NCI-H226 (cell line): ENCODE measurements around the gene MMP21.

Experiments
- DNase-seq: peaks from one replicate; pipeline ENCODE4 v3.0.0-alpha.2; 2015

The MMP21 gene

GRCh38 chr10:125792342-125793300 is 17.0 kb upstream of the MMP21 start:
- DNase-seq = no peak

DNA sequence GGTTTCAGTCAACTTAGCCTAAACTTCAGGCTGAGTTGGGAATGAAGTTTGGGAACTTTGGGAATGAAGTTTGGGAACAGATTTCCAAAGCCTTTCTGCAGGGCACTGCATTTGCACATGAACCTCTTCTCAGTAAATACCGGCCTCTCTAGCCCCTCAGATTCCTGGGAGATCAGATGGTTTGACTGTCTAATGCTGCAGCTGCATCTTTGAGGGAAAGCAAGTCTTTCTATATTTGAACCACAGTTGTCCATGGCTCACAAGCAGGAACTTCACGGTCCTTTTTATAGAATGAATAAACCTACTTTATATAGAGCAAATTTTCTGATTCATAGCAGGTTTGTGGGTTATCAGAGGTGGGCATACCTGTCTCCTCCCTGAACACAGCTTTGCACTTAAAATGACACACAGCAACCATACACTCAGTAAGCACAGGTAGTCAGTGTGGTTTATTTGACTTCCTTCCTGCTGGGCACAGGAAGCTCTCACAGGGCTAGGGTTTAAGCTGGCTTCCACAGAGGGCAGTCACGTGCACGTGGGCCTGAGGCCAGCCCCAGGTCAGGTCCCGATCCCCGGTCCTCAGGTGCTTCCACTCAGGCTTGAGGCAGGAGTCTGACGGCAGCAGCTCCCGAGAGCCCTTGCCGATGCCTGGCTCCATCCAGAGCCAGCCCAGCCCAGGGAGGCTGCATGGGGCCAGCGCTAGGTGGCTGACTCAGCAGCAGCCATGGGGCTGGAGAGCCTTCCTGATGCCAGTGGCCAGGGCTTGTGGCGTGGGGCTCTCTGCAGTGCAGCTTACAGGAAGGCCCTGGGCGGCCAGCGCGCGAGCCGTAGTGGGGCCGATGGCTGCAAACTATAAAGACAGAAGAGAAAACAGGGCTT is 12.8 kb upstream of the MMP21 start:
- DNase-seq = no peak

DNA sequence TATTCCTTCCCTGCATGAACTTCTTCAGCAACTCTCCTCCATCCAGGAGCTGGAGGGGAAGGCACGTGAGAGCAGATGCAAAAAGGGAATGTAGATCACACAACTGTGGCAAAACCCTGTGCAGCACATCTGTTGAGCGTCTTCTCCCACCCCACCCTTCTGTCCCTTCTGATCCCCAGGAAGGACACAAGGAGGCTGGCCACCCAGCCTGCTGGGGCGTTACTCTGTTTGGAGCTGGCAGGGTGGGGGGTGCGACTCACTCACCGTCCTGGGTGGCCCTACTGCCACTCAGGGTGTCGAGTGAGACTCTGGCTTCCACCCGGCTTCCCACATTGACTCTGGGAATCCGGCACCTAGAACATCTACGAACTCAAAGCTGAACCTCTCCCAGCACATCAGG is 10.2 kb upstream of the MMP21 start:
- DNase-seq = no peak

DNA sequence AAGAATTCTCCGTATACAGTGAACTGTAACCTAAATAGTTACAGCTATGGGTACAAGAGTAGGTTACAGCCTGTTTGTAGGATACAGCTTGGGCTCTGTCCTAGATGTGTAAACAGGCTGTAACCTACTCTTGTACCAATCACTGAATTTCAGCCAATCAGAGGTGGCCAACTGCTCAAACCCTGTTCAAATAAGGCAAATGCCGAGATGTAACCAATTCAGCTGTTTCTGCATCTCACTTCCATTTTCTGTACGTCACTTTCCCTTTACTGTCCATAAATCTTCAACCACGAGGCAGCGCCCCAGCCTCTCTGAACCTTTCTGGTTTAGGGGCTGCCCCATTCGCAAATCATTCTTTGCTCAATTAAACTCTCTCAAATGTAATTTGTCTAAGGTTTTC is 8.3 kb upstream of the MMP21 start:
- DNase-seq = no peak

GRCh38 chr10:125783408-125783807 is 7.8 kb upstream of the MMP21 start:
- no peak for DNase-seq

DNA sequence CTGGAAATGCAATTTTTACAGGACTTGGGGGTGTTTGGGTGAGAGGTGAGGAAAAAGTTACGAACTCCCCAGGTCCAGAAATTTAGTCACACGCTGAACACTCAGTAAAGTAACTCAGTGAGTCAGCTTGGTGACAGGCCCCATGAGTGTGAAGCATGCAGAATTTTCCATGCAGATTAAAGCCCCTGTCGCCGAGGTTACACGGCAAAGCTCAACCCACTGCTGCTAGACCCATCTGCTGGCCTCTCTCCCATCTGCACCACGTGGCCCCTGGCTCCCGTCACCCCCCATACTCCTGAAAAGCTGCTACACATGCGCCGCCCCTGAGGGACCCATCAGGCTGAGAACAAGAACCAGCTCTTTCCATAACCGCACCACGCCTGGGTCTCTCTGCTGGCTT is 7.0 kb upstream of the MMP21 start:
- DNase-seq = no peak

GRCh38 chr10:125782054-125782453 is 6.4 kb upstream of the MMP21 start:
- no peak for DNase-seq

DNA sequence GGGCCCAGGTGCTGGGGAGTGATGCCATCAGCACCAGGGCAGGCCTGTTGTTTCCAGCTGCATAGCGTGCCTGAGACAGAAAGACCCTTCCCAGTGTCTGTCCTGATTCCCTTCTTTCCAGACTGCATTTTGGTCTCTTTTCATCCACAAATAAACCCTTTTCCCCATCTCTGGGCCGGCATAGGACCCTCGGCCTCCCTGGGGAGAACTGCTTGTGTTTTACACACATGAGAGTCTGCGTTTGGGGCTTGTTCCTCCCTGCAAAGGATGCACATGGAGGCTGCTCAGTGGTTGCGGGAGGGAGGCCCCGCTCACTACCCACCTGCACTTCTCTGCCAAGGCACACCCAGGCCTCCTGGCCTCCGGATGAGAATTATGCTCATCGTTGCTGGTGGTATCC is 5.8 kb upstream of the MMP21 start:
- DNase-seq = no peak

DNA sequence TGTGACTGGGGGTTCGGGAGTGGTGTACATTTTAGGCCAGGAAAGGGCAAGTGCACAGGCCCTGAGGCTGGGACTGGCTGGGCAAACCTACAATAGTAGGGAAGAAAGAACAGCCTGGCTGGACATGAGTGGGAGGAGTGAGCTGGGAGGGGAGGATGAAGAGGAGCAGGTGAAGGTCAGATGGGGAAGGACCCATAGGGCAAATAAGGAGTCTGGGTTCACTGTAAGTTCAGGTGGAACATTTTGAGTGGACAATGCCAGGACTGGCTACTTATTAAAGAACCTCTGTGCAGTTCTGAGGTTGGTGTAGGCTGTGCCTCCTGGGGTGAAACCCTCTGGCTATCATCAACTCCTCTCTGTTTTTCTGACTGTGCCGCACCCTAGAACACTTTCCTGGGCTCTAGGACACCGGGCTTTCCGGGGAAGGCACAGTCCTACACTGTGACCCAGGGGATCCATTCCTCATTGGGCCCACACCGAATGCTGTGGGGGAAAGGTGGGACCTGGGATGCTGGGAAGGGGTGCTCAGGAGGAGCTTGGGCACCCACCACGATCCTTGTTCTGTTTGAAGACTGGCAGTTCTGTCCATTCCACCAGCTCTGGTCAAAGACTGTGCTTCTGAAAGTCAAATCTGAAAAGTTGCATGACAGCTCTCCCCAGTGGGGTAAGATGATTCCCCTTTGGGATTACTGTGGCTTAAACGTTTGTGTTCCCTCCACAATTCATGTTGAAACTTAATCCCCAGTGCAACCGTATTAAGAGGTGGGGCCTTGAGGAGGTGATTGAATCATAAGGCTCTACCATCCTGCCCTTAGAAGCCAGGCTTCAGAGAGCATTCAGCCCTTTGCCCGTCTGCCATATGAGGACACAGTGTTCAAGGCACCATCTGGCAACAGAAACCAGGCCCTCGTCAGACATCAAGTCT is 4.0 kb upstream of the MMP21 start:
- no peak for DNase-seq

DNA sequence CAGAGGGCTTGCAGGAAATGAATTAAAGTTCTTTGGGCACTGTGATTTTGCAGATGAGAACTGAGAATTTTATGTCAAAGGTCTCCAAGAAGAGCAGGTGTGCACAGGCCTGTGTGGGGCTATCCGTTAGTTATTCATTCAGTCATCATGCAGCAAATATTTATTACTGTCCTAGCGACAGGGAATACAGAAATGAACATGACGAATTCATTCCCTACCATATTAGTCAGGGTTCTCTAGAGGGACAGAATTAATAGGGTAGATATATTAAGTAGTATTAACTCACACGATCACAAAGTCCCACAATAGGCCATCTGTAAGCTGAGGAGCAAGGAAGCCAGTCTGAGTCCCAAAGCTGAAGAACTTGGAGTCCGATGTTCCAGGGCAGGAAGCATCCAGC is 2.9 kb upstream of the MMP21 start:
- no peak for DNase-seq

GRCh38 chr10:125777806-125778205 is 2.2 kb upstream of the MMP21 start:
- DNase-seq = no peak

GRCh38 chr10:125774581-125775191 is 935 bp downstream of the MMP21 start:
- no peak for DNase-seq

DNA sequence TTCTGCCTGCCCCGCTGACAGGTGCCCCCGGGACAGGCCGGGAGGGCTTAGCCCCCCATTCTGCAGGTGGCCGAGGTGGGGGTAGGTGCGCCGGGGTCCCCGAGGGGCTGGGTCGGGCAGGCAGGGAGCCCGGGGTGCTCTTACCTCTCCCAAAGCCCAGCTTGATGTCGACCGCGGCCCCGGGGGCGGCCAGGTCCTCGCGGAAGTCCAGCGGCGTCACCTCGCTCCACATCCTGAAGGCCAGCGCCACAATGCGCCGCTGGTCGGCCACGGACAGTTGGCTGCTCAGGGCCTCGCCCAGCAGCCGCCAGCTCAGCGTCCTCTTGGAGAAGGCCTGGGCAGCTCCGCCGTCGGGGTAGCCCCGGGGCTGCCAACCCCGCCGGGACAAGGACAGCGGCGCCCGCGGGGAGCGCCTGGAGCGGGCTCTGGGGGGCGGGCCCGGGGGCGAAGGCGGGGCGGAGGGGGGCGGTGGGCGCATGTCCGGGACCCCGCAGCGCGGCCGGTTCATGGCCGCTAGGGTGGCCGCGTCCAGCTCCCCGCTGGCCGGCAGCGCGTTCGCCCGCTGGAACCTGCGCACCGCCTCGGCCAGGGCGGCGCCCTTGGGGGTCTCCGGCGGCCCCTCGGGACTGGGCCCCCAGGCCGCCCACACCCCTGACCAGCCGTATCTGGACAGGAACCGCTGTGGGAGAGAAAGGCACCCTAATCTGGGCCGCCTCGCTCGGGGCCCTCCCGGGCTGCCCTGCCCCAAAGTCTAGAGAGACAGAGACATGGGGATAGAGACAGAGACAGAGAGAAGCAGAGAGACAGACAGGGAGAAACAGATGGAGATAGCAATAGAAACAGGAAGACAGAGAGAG is 1.7 kb downstream of the MMP21 start:
- DNase-seq = no peak

- no peak for DNase-seq
These were observed 2.8 kb downstream of the MMP21 start for GRCh38 chr10:125772864-125773180.

DNA sequence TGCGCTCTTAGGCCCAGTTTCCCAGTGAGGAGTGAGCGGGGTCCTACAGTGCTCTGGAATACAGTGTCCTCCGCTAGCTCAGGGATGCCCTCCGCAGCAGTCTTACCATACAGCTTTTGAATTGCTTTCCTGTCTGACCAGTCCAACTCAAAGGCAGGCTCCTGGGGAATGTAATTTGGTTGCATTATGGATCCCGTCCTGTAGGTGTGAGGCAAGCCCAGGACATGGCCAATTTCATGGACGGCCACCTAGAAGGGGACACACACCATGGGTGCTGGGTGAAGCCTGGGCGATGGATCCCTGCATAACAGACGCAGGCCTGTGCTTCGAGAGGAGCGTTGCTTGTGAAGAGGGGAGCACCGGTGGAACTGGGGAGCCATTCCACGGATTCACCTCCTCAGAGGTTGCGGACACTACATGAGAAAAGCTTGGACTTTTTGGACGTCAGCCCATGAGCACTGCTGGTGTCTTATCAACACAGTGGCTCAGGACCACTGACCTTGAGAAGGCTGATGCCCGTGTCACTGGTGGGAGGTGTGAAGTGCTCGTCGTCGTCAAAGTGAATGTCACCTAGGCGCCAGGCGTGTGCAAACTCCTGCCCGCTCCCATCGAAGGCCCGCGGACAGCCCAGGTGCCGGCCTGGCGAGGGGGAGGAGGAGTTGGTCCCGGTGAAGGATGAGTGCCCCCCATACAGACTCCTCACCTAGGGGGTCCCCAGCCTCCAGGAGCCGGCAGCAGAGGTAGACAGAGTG is 3.3 kb downstream of the MMP21 start:
- DNase-seq = no peak

DNA sequence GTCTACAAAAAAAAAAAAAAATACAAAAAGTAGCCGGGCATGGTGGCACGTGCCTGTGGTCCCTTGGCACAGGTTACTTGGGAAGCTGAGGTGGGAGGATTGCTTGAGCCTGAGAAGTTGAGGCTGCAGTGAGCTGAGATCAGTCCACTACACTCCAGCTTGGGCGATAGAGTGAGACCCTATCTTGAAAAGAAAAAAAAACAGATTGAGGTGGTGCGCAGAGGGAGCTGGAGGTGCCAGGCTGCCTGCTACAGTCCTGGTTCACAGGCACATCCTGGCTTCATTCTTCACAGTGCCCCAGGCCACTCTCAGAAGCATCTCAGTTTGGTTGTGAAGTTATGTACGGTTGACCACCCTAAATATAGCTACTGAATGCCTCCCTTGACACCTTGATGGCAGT is 4.8 kb downstream of the MMP21 start:
- DNase-seq = no peak

DNA sequence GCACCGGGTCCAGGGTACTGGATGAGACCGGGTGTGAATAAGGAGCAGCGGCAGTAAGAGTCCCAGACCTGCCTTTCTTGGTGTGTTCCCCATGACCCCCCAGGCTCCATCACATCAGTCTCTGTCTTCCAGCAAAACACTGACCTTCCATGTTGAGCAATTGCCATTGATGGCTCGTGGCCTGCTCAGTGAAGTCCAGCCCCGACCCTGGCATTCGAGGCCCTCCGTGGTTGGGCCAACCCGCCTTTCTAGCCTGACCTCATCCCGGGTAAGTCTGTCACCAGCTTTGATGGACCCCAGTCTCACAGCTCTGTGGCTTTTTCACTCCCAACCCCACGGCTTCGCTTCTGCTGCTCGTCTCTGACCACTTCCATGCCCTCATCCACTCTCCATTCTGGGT is 6.4 kb downstream of the MMP21 start:
- no peak for DNase-seq

GRCh38 chr10:125768219-125768855 is 7.3 kb downstream of the MMP21 start:
- DNase-seq = no peak

DNA sequence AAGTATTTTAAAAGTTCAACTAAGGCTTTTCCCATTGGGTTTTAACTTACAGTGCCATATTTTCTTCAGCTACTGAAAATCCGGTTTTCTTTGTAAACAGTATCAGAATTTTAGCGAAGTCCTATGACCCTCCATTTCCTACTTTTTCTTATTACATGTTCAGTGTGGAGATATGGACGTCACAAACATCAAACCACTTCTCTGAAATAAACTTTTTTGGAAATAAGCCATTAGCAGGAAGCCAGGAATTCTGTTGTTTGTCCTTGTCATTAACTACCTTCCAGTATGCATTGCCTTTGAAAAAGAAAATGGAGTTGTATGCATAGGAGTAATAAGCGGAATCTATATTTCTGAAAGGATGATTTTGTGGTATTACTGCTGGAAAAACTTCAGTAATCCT is 9.1 kb downstream of the MMP21 start:
- DNase-seq = no peak

- DNase-seq = no peak
These were observed 9.8 kb downstream of the MMP21 start for GRCh38 chr10:125765835-125766234.
